ENCODE results near the gene PLOD3. TPM values are rescaled to one million over a fixed set of nuclear protein-coding genes. Genes with fewer than 3 reads are reported as not detected.

The PLOD3 gene
- total RNA-seq, 1 donor from 2014 or later: 41.5 TPM

DNA sequence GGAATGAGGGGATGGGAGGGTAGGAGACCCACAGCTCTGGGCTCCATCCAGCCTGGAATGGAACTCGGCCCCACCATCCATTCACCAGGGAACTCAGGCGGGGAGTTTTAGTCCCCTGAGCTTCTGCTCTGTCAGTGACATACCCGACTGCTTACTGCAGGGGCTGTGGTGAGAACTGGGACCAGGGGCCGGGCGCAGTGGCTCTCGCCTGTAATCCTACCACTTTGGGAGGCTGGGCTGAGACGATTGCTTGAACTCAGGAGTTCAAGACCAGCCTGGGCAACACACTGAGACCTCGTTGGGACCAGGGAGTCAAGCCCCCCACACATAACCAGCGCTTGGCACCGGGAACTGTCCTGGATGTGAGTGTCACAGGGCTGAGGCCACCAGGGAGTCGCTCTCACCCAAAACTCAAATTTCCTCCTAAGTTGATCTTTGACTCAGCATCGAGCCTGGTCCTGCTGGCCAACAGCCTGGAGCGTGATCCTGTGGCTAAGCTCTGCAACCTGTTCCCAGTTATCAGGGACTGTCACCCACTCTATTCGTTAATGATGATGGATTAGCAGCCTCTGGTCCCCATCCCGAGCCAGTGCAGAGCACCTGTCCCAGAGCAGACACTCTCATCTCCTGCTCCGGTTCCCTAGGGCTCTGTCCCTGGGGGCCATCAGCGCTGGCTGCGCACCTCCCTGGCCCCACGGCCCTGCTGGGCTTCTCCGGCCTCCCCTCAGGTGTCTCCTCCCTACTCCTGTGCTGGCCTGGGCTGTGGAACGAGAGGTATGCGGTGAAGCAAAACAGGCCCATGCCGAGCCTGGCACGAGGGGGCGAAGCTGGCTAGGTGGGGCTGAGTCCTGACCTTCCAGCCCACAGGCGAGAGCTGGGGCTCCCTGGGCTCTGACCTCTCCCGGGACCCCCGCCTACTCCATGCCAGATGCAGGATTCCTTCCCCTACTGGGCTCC, 21.1 kb upstream of the PLOD3 start:
- peak overlapping the region in 1 of 2 donors; percentile 30 for H3K4me3 ChIP-seq

DNA sequence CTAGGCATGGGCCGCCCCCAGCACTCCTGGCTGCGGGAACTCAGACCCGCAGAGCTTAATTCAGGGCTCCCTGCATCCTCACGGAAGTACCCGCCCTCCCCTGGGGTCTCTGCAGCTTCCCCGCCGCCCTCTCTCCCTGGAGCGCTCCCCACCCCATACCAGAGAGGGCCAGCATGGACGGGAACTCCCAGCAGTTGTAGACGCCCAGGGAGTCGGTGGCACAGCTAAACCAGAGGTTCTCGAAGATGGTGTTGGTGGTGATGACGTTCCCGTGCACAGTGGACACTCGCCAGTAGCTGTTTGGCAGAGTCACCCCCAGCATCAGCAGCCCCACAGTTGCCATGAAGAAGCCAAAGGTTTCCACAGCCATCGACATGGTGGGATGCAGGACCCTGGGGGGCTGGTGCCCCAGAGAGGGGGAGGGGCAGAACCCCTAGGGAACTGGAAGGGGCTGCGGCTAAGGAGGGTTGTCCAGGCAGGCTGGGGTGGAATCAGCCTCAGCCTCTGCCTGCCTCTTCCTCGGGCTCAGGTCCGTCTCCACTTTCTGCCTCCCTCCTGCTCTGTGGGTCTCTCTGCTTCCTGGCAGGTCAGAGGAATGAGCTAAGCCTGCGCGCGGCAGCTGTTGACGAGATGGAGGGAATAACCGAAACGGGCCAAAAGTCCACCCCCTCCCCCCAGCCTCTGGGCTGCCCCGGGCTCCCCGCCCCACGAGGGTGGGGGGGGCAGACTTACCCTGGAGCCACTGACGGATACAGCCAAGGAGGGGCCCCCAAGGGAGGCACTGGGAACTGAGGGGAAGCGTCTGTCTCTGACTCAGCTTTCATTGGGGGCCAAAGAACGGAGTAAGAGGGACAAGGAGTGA, 20.1 kb upstream of the PLOD3 start, which contains the start of gene CLDN15:
CLDN15 (minus strand) TSS at position 597 of the 862 bp plus-strand sequence; CDS start at position 376, 221 bp downstream.
- H3K4me3 ChIP-seq: peak within 1 kb of the TSS; percentile 15 to 30
- H3K27ac ChIP-seq: peak within 1 kb of the TSS; percentile 84
- H3K9me3 ChIP-seq: no peaks in the 10 kb centered on the region
- no peak for DNase-seq (ENCODE audit: extremely low spot score in 2 of 2)
- H3K36me3 ChIP-seq: peaks cover 0 to 17% of the 10 kb centered on the region in 2 donors
- TF ChIP-seq POLR2AphosphoS5 (IDR thresholded peaks at IDR 0.05; ENCODE audit: insufficient read depth in 1 of 2, low read depth in 1 of 2): peak in 1 of 2 donors; percentile 46
- TF ChIP-seq POLR2A (IDR thresholded peaks at IDR 0.05): no peak
- TF ChIP-seq, protein P1, sequence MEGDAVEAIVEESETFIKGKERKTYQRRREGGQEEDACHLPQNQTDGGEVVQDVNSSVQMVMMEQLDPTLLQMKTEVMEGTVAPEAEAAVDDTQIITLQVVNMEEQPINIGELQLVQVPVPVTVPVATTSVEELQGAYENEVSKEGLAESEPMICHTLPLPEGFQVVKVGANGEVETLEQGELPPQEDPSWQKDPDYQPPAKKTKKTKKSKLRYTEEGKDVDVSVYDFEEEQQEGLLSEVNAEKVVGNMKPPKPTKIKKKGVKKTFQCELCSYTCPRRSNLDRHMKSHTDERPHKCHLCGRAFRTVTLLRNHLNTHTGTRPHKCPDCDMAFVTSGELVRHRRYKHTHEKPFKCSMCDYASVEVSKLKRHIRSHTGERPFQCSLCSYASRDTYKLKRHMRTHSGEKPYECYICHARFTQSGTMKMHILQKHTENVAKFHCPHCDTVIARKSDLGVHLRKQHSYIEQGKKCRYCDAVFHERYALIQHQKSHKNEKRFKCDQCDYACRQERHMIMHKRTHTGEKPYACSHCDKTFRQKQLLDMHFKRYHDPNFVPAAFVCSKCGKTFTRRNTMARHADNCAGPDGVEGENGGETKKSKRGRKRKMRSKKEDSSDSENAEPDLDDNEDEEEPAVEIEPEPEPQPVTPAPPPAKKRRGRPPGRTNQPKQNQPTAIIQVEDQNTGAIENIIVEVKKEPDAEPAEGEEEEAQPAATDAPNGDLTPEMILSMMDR (IDR thresholded peaks at IDR 0.05): no peak
- H3K4me1 ChIP-seq: peaks cover 55% of the 10 kb centered on the region
- intact Hi-C loops (cut with DNase I): no loop called here
- no peaks in the 10 kb centered on the region for H3K27me3 ChIP-seq

More for the DNA sequence above, 21.1 kb upstream of the PLOD3 start:
- Histone ChIP-seq H3K4me1 (peaks cover 60% of the 10 kb centered on the region), H3K9me3 (no peaks in the 10 kb centered on the region), H3K27ac (peak overlapping the region; percentile 84), H3K36me3 (peaks cover 0 to 17% of the 10 kb centered on the region in 2 donors), H3K27me3 (no peaks in the 10 kb centered on the region)
- TF ChIP-seq POLR2AphosphoS5 (IDR thresholded peaks at IDR 0.05; ENCODE audit: insufficient read depth in 1 of 2, low read depth in 1 of 2): no peak
- TF ChIP-seq, protein P1 (IDR thresholded peaks at IDR 0.05): no peak
- no peak for TF ChIP-seq POLR2A (IDR thresholded peaks at IDR 0.05)
- intact Hi-C loops (cut with DNase I): no loop called here
- no peak for DNase-seq (ENCODE audit: extremely low spot score in 2 of 2)

DNA sequence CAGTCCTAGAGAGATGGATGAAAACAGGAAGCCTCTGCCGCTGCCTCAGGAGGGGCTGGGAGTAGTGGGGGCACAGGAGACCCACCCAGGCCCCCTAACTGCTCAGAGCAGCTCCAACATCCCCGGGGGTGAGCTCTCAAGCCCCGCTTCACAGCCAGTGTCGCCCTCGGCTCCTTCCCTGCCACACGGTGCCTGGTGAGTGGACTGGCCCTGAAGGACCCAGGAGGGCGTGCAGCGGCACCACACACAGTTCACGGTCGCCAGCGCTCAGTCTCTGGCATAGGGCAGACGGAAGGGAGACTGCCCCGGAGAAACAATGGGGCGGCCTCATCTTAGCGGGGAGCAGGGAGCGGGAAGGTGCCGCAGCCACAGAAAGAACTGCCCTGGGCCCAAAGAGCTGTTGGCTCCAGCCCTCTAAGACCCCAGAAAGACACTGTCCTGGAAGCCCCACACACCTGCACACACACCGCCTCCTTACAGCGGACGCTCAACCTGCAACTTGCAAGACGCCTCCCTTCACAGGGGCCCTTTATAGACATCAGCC, 19.0 kb upstream of the PLOD3 start:
- Histone ChIP-seq H3K9me3 (no peaks in the 10 kb centered on the region), H3K27ac (no peak overlapping the region), H3K4me3 (peak overlapping the region in 1 of 2 donors; percentile 30), H3K27me3 (no peaks in the 10 kb centered on the region), H3K4me1 (peaks cover 56% of the 10 kb centered on the region), H3K36me3 (peaks cover 0 to 17% of the 10 kb centered on the region in 2 donors)
- no peak for DNase-seq (ENCODE audit: extremely low spot score in 2 of 2)
- no peak for TF ChIP-seq POLR2AphosphoS5 (IDR thresholded peaks at IDR 0.05; ENCODE audit: insufficient read depth in 1 of 2, low read depth in 1 of 2)
- TF ChIP-seq, protein P1 (IDR thresholded peaks at IDR 0.05): no peak
- no peak for TF ChIP-seq POLR2A (IDR thresholded peaks at IDR 0.05)
- intact Hi-C loops (cut with DNase I): no loop called here

DNA sequence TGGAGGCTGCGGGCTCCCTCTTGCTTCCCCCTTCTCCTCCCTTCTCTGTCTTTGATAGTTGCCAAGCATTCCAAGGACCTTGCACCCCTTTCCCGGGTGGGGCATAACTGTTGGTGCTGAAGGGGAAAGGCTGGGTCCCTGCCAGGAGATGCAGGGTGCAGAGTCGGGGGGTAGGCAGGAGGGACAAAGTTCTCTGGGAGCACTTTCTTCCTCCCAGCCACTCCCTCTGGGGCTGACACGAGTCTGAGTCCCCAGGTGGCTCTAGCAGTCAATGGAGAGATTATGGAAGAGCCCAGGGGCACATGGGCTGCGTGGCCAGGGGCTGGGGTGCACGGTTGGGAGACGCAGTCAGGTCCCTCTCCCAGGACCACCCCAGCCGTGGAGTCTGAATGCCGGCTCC, 18.1 kb upstream of the PLOD3 start:
- Histone ChIP-seq H3K9me3 (no peaks in the 10 kb centered on the region), H3K27me3 (no peaks in the 10 kb centered on the region), H3K27ac (no peak overlapping the region), H3K4me3 (no peak overlapping the region), H3K36me3 (peaks cover 0 to 14% of the 10 kb centered on the region in 2 donors), H3K4me1 (peaks cover 48% of the 10 kb centered on the region)
- DNase-seq (ENCODE audit: extremely low spot score in 2 of 2): no peak
- TF ChIP-seq, protein P1 (IDR thresholded peaks at IDR 0.05): no peak
- TF ChIP-seq POLR2A (IDR thresholded peaks at IDR 0.05) (no peak), POLR2AphosphoS5 (IDR thresholded peaks at IDR 0.05; ENCODE audit: insufficient read depth in 1 of 2, low read depth in 1 of 2) (no peak)
- intact Hi-C loops (cut with DNase I): no loop called here

Data from vagina (tissue), 2 donors.